H9 (cell line): ENCODE results near the gene THSD7B. TPM values are rescaled to one million over a fixed set of nuclear protein-coding genes. Genes with fewer than 3 reads are reported as not detected.

Experiments used
- DNase-seq: peaks from one replicate; pipeline ENCODE4 v3.0.0-alpha.2; 2017
- H2AFZ ChIP-seq: one replicate; pipeline ENCODE4 v1.6.1; 2013; ENCODE audit warnings: mild to moderate bottlenecking, low read length, control low read depth, moderate library complexity
- H2AK5ac ChIP-seq: 2 replicates; pipeline ENCODE4 v1.6.1; 2013; ENCODE audit warnings: low read length, control low read depth, mixed read lengths; ENCODE audit not compliant: insufficient read length
- H2BK120ac ChIP-seq: one replicate; pipeline ENCODE4 v1.6.1; 2013; ENCODE audit warnings: low read depth, mild to moderate bottlenecking, low read length, control low read depth, inconsistent platforms; ENCODE audit not compliant: poor library complexity, severe bottlenecking
- H2BK12ac ChIP-seq: 2 replicates; pipeline ENCODE4 v1.6.1; 2013; ENCODE audit warnings: low read length, control low read depth, mixed read lengths, low read depth; ENCODE audit not compliant: insufficient read length
- H2BK15ac ChIP-seq: 2 replicates; pipeline ENCODE4 v1.6.1; 2013; ENCODE audit warnings: low read depth, low read length, control low read depth
- H2BK20ac ChIP-seq: one replicate; pipeline ENCODE4 v1.6.1; 2013; ENCODE audit warnings: low read depth, mild to moderate bottlenecking, low read length, control low read depth, inconsistent platforms; ENCODE audit not compliant: poor library complexity, severe bottlenecking
- H2BK5ac ChIP-seq: 2 replicates; pipeline ENCODE4 v1.6.1; 2013; ENCODE audit warnings: low read length, control low read depth, mixed read lengths; ENCODE audit not compliant: insufficient read length
- H3K14ac ChIP-seq: 2 replicates; pipeline ENCODE4 v1.6.1; 2013; ENCODE audit warnings: low read length, control low read depth; ENCODE audit not compliant: insufficient read depth
- H3K18ac ChIP-seq: 2 replicates; pipeline ENCODE4 v1.6.1; 2013; ENCODE audit warnings: low read depth, mild to moderate bottlenecking, mixed read lengths, low read length, control low read depth; ENCODE audit not compliant: insufficient read length
- H3K23ac ChIP-seq: 2 replicates; pipeline ENCODE4 v1.6.1; 2013; ENCODE audit warnings: low read length, control low read depth, mixed read lengths, low read depth; ENCODE audit not compliant: insufficient read length
- H3K23me2 ChIP-seq: 2 replicates; pipeline ENCODE4 v1.6.1; 2013; ENCODE audit warnings: low read depth, mild to moderate bottlenecking, mixed read lengths, low read length, control low read depth; ENCODE audit not compliant: insufficient read length, poor library complexity, severe bottlenecking
- H3K27ac ChIP-seq: 2 replicates; pipeline ENCODE4 v1.5.1; 2013; ENCODE audit warnings: low read length, control low read depth, mixed read lengths, low read depth; ENCODE audit not compliant: insufficient read length
- H3K27me3 ChIP-seq: 2 replicates; pipeline ENCODE4 v1.6.1; 2013; ENCODE audit warnings: low read length, control low read depth, inconsistent platforms; ENCODE audit not compliant: insufficient read depth
- H3K4ac ChIP-seq: 2 replicates; pipeline ENCODE4 v1.6.1; 2013; ENCODE audit warnings: low read depth, mild to moderate bottlenecking, control low read depth, inconsistent platforms, low read length, moderate library complexity
- H3K4me1 ChIP-seq: 2 replicates; pipeline ENCODE4 v1.6.1; 2013; ENCODE audit warnings: low read length, control low read depth, inconsistent platforms; ENCODE audit not compliant: insufficient read depth
- H3K4me2 ChIP-seq: 2 replicates; pipeline ENCODE4 v1.6.1; 2013; ENCODE audit warnings: low read length, control low read depth, mixed read lengths; ENCODE audit not compliant: insufficient read length, insufficient read depth
- H3K56ac ChIP-seq: 2 replicates; pipeline ENCODE4 v1.6.1; 2013; ENCODE audit warnings: low read depth, mild to moderate bottlenecking, mixed read lengths, low read length, control low read depth; ENCODE audit not compliant: insufficient read length
- H3K79me1 ChIP-seq: 2 replicates; pipeline ENCODE4 v1.6.1; 2013; ENCODE audit warnings: low read depth, mild to moderate bottlenecking, moderate library complexity, low read length, control low read depth, inconsistent platforms; ENCODE audit not compliant: insufficient read depth, poor library complexity, severe bottlenecking
- H3K79me2 ChIP-seq: 2 replicates; pipeline ENCODE4 v1.6.1; 2013; ENCODE audit warnings: low read length, control low read depth, inconsistent platforms; ENCODE audit not compliant: insufficient read depth
- H3K9ac ChIP-seq: 2 replicates; pipeline ENCODE4 v1.6.1; 2013; ENCODE audit warnings: low read length, control low read depth, mixed read lengths; ENCODE audit not compliant: insufficient read length; ENCODE audit errors: extremely low read depth
- H3K9me3 ChIP-seq: one replicate; pipeline ENCODE4 v1.6.1; 2013; ENCODE audit warnings: low read depth, low read length, inconsistent platforms; ENCODE audit not compliant: control insufficient read depth
- H3T11ph ChIP-seq: one replicate; pipeline ENCODE4 v1.6.1; 2013; ENCODE audit warnings: mild to moderate bottlenecking, low read length, control low read depth, inconsistent platforms
- H4K20me1 ChIP-seq: one replicate; pipeline ENCODE4 v1.6.1; 2013; ENCODE audit not compliant: control insufficient read depth, insufficient read length, insufficient read depth
- H4K5ac ChIP-seq: 2 replicates; pipeline ENCODE4 v1.6.1; 2013; ENCODE audit warnings: low read depth, mild to moderate bottlenecking, mixed read lengths, low read length, control low read depth; ENCODE audit not compliant: insufficient read length
- H4K8ac ChIP-seq: replicated peaks from 2 replicates; pipeline ENCODE4 v1.6.1; 2013; ENCODE audit warnings: low read length, control low read depth, mixed read lengths, low read depth; ENCODE audit not compliant: insufficient read length
- H4K91ac ChIP-seq: 2 replicates; pipeline ENCODE4 v1.6.1; 2013; ENCODE audit warnings: low read depth, mild to moderate bottlenecking, moderate library complexity, mixed read lengths, low read length, control low read depth; ENCODE audit not compliant: insufficient read length
- H3K27ac Mint-ChIP-seq, 3 experiments: 2 replicates in 2 of 3; 3 replicates in 1 of 3; pipeline ENCODE4 v1.8.0; 2020 to 2021; ENCODE audit warnings: mixed read lengths in 3 of 3, mild to moderate bottlenecking in 1 of 3, moderate library complexity in 1 of 3
- H3K27me3 Mint-ChIP-seq: 2 replicates; pipeline ENCODE4 v1.8.0; 2021; ENCODE audit warnings: low read depth, mild to moderate bottlenecking, moderate library complexity, mixed read lengths
- H3K36me3 Mint-ChIP-seq, 3 experiments: 2 replicates in 2 of 3; 3 replicates in 1 of 3; pipeline ENCODE4 v1.8.0; 2020 to 2021; ENCODE audit warnings: low read depth in 3 of 3, mixed read lengths in 3 of 3; ENCODE audit not compliant: insufficient read depth in 1 of 3
- H3K4me1 Mint-ChIP-seq, 2 experiments: 2 replicates each; pipeline ENCODE4 v1.8.0; 2020; ENCODE audit warnings: mixed read lengths in 2 of 2
- H3K4me3 Mint-ChIP-seq, 2 experiments: 2 replicates in 1 of 2; 3 replicates in 1 of 2; pipeline ENCODE4 v1.8.0; 2020 to 2021; ENCODE audit warnings: mild to moderate bottlenecking in 2 of 2, mixed read lengths in 2 of 2, moderate library complexity in 1 of 2
- H3K9me3 Mint-ChIP-seq, 2 experiments: 2 replicates in 1 of 2; 3 replicates in 1 of 2; pipeline ENCODE4 v1.8.0; 2020; ENCODE audit warnings: mild to moderate bottlenecking in 2 of 2, mixed read lengths in 2 of 2, moderate library complexity in 1 of 2
- CTCF ChIP-seq: fragments of 200-600 bp; sonication (generic); conservative IDR thresholded peaks from 3 replicates; pipeline ENCODE4 v1.8.0; 2021; ENCODE audit warnings: antibody characterized with exemption, mild to moderate bottlenecking
- WGBS: extraction: QIAGEN DNeasy Blood & Tissue Kit; methylation state at CpG from one replicate; pipeline ENCODE4 v1.1.7; 2013; ENCODE audit warnings: missing lambda C conversion rate, low lambda C conversion rate, mixed read lengths; ENCODE audit not compliant: insufficient read length; ENCODE audit errors: extremely low coverage; 5-methylcytosine and 5-hydroxymethylcytosine counted together
- total RNA-seq: library from RNA; stranded (reverse); gene quantifications from 2 replicates; pipeline ENCODE4 v1.2.1, GENCODE V29; 2021

THSD7B gene
- total RNA-seq, 1 experiment from 2014 or later = 0.85 TPM

DNA sequence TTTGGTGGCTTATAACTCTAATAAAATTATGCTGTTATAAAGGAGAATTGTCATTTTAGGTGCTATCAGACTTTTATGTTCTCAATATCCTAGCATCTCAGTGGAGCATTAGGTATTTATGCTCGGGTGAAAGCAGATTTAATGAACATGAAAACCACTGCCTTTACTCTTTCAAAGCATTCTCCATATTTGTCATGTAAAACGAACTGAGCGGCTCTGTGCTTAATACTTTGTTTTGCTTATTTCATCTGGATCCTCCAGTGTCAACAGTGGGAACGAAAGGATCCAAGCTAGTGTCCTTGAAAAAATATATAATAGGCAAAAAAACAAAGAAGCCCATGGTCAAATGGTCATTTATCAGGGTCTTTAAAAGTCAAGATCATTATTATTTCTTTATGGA lies 53.5 kb downstream of the THSD7B start:
- H3K9me3 ChIP-seq = no peaks in the 10 kb centered on the region
- TF ChIP-seq CTCF = no peak
- no peaks in the 10 kb centered on the region for H3K27me3 ChIP-seq
- H3K4me1 ChIP-seq = no peaks in the 10 kb centered on the region
- H2BK20ac ChIP-seq = no peak overlapping the region
- no peaks in the 10 kb centered on the region for H3K79me1 ChIP-seq
- no peak overlapping the region for H3K14ac ChIP-seq
- no peak overlapping the region for H3T11ph ChIP-seq
- no CpG with 5 or more reads among the region's 4 CpGs for WGBS
- no peaks in the 10 kb centered on the region for H3K23me2 ChIP-seq
- Mint-ChIP-seq H3K27ac (no peak overlapping the region; a peak in 1 of 7 replicates), H3K9me3 (no peaks in the 10 kb centered on the region), H3K27me3 (no peaks in the 10 kb centered on the region; the same call in 1 of the 2 replicates), H3K4me3 (no peak overlapping the region), H3K36me3 (no peaks in the 10 kb centered on the region), H3K4me1 (peaks cover 13 to 14% of the 10 kb centered on the region in 2 experiments)
- H2BK120ac ChIP-seq = no peak overlapping the region
- H3K4ac ChIP-seq = no peak overlapping the region
- H3K79me2 ChIP-seq = no peaks in the 10 kb centered on the region
- H2BK12ac ChIP-seq = no peak overlapping the region
- H2BK15ac ChIP-seq = no peak overlapping the region
- no peak overlapping the region for H4K91ac ChIP-seq
- no peak overlapping the region for H3K18ac ChIP-seq
- no peak overlapping the region for H2AFZ ChIP-seq
- no peak overlapping the region for H3K56ac ChIP-seq
- H3K27ac ChIP-seq = no peak overlapping the region
- H4K8ac ChIP-seq = no peak overlapping the region
- H2BK5ac ChIP-seq = no peak overlapping the region
- no peak overlapping the region for H3K23ac ChIP-seq
- no peak overlapping the region for H3K4me2 ChIP-seq
- H4K5ac ChIP-seq = no peak overlapping the region
- no peaks in the 10 kb centered on the region for H4K20me1 ChIP-seq
- no peak overlapping the region for H3K9ac ChIP-seq
- H2AK5ac ChIP-seq = no peak overlapping the region
- DNase-seq = no peak
